HG02852 (cell line): ENCODE results near the gene PPP2R1B.

ENCODE experiments used
- ATAC-seq: cut with Tn5 transposase; IDR thresholded peaks from one replicate; pipeline ENCODE4 v1.9.1; 2021; ENCODE audit warnings: mild to moderate bottlenecking, moderate library complexity; ENCODE audit not compliant: unreplicated experiment

PPP2R1B gene

DNA sequence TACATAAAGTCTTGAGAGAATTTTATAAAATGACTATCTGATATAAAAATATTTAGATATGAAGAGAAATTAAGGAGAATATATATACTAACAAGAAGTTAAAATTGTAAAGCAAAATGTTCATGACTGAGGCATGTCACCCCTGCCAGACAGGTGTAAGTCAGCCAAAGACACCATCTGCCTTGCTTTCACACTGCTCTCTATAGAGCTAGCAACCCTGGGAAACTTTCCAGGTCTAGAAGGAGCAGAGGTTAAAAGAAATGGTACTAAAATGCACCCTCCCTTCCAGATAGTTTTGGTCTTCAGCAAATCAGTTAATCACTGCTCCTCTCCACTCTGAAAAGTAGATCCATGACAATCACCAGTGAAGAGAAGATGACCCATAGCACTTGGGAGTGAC is 16.5 kb downstream of the PPP2R1B start:
- ATAC-seq: no peak

GRCh38 chr11:111748035-111748804 is 18.0 kb downstream of the PPP2R1B start:
- ATAC-seq: no peak

- ATAC-seq: no peak
Measured at GRCh38 chr11:111745719-111746504, 20.3 kb downstream of the PPP2R1B start.

GRCh38 chr11:111743700-111744099 is 22.5 kb downstream of the PPP2R1B start:
- no peak for ATAC-seq

DNA sequence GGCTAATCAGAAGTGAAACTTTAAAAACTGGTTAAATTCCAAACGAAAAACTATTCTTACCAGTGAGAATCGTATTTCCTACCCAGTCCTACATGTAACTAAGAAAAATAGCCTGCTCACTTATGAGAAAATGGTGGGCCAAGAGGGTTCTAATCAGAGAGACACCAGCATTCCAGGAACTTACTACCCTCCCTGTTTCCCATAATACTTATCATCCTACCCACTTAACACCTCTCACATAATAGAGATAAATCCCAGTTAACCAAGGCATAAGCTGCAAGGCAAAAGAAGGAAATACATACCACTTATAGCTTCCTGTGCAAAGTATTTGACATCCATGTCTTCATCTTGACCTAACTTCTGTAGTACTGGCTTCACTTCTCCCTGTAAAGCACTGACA is 24.4 kb downstream of the PPP2R1B start:
- ATAC-seq: no peak

DNA sequence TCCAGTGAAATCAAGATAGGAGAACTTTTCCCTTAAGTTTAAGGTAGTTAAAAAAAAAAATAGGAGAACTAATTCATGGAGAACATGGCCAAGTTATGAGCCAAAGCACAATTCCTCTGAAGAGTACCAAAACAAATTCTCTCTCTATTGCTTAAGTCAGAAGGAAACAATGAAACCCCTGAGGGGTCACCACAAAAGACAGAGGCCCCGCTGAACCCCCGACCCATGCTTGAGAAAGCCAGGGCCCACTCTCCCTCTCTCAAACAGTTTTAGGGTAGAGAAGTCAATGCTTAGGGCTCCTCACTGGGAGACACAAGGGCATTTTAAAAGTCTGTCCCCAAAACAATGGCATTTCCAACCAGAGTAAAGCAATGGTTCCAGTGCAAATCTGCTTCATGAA is 26.9 kb downstream of the PPP2R1B start:
- ATAC-seq: no peak

DNA sequence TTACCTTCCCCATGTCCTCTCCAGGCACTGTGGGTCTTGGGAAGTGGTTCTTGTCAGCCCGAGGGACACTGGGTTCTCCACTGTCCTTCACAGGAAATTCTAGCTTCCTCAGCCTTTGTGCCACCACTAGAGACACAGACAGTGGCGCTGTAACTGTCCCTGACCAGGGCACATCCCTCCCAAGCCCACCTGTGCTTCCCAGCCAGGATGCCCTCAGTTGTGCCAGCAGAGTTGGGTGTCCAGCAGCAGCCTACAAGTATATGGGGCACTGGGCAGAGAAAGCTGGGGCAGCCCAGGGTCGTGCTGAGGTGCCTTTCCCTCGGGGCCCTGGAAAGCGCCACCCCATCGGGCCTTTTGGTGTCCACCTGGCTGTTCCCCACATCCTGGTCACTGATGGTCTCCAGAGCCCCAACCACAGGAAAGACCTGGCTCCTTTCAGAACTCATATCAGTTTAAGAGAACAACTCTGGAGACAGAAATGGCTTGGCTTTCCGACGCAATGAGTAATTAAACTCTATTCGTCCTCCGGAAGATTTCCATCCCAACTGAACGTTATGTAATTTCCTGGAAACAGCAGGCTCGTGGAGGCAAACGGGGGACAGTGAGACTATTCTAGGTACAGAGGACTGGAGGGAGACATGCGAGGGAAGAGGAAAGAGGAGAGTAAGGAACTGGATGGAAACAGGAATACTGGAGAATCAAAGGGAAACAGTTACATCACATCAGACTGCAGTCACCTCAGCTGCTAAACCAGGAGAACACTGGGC is 28.6 kb downstream of the PPP2R1B start:
- no peak for ATAC-seq

- ATAC-seq: no peak
Measured at GRCh38 chr11:111736621-111737443, 29.4 kb downstream of the PPP2R1B start.

- no peak for ATAC-seq
Measured at GRCh38 chr11:111736181-111736590, 30.0 kb downstream of the PPP2R1B start.

- no peak for ATAC-seq
Measured at GRCh38 chr11:111735262-111736116, 30.7 kb downstream of the PPP2R1B start.

DNA sequence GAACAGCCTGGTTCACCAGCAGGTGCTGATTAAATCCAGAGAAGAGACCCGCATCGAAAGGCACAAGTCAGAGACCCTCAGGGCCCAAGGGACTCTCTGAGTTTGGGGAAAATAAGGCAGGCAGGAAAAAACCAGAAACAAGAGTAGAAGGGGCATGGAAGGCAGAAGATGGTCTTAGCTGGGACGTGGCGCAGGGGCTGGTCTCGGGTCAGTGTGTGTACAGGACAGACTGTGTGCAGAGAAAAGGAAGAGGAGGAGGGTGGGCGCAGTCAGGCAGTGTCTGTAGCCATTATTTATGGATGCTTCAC is 31.3 kb downstream of the PPP2R1B start:
- ATAC-seq: no peak

GRCh38 chr11:111734101-111734953 is 31.9 kb downstream of the PPP2R1B start:
- ATAC-seq: no peak

DNA sequence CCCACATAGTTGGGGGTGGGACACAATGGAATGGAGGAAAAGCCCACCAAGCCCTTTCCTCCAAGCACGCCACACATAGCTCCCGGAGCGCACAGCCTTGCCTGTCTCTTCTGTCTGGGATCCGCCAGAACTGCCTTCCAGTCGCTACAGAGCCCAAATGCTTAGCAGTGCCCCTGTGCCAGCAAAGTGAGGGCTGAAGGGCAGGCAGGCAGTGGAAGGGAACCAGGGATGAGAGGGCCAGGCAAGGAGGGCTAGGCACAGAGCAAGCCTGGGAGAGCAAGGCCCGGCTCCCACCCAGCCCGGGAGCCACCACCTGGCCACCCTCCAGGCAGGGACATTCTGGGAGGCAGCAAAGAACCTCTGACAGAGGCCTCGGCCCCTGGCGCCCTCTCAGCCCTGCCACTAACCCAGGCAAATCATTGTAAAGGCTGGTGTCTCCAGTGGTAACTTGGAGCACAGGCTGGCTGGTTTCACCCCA is 32.5 kb downstream of the PPP2R1B start:
- ATAC-seq: no peak

DNA sequence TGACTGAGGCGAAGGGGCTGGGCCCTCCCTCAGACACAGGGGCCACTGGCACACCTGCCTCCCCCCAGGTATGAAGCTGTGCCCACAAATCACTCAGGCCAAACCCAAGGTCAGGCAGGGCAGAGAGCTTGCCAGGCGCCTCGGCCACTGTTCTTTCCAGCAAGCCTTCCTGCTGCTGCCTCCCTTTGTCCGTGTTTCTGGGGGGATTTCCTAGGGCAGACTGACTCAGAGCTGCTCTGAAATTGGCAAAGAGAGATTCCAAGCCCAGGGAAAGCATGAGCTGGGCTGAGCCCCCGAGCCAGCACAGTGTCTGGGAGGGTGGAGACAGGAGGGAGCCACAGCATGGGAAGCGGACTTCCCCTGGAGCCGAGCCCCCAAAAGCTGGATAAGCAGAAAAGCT is 33.2 kb downstream of the PPP2R1B start:
- ATAC-seq: no peak

DNA sequence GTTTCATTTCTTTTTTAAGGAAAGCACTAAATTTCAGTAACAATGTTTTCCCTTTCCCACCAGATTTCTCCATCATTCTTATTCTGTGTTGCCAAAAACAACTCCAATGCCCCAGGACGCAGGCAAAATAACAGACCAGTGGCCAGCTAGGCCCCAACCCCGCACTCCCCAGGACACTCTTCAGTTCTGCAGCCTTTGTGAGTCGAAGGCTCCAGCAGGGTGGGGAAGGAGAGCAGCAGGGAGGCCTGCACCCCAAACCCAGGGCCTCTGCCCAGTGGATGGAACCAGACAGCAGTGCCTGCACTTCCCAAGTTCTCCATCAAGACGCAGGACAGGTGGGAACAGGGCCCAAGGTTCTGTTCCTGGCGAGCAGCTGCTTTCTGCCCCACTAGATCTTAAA is 34.4 kb downstream of the PPP2R1B start:
- no peak for ATAC-seq

- ATAC-seq: no peak
Measured at GRCh38 chr11:111730871-111731591, 35.2 kb downstream of the PPP2R1B start.

DNA sequence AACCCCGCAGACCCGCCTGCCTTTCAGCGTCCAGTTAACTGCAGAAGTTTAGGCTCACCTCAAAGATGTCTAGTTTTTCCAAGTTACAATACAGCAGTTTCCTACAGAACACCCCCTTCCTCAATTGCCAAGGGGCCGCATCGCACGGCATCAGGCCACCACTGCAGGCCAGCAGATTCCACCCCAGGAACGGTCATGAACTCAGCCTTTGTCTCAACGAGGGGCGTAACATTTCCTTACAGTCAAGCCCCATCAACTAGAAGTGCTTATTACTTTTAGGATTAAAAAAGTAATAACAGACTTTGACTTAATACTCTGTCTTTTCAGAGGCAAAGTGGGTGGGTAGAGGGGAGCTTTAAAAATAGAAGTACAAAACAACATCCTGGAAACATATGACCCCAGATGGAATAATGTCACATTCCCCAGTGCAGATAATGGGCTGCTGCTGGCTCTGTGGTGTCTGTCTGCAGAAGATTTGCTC is 36.3 kb downstream of the PPP2R1B start:
- no peak for ATAC-seq
